H1 (cell line): ENCODE measurements around the gene AGPAT2. TPM values are rescaled to one million over a fixed set of nuclear protein-coding genes. Genes with fewer than 3 reads are reported as not detected.

Source experiments
- CTCF ChIA-PET: fragments of 300-600 bp; sonication (Branson Sonifier 250); formaldehyde crosslinking; loops from one replicate; lab custom pipeline; 2021; ENCODE audit not compliant: partially characterized antibody; lab: Charles Lee
- POLR2A ChIA-PET: fragments of 300-600 bp; sonication (Branson Sonifier 250); formaldehyde crosslinking; loops from one replicate; lab custom pipeline; 2021; ENCODE audit warnings: inconsistent platforms; ENCODE audit not compliant: partially characterized antibody; lab: Charles Lee
- DNase-seq, 2 experiments: peaks; one replicate each; pipeline versions ENCODE4 v3.0.0 to v3.0.0-alpha.2; 2010 to 2022; ENCODE audit warnings: low spot score in 2 of 2, low read depth in 1 of 2, mixed read lengths in 1 of 2
- FAIRE-seq: peaks from 2 replicates; lab custom pipeline; 2011; peaks lifted over from hg19 to GRCh38; lab: Jason Lieb, UNC
- H2AFZ ChIP-seq: 2 replicates; pipeline ENCODE4 v1.8.1; 2012; ENCODE audit warnings: low read length, inconsistent platforms
- H2AK5ac ChIP-seq: 2 replicates; pipeline ENCODE4 v1.6.1; 2013; ENCODE audit warnings: low read depth, low read length
- H2BK120ac ChIP-seq: replicated peaks from 2 replicates; pipeline ENCODE3; 2013; ENCODE audit warnings: low read depth, low read length, inconsistent platforms
- H2BK12ac ChIP-seq: 2 replicates; pipeline ENCODE4 v1.6.1; 2013; ENCODE audit warnings: low read depth, low read length
- H2BK15ac ChIP-seq: 2 replicates; pipeline ENCODE4 v1.6.1; 2013; ENCODE audit warnings: low read length
- H2BK20ac ChIP-seq: 2 replicates; pipeline ENCODE4 v1.6.1; 2013; ENCODE audit warnings: low read length
- H2BK5ac ChIP-seq: 2 replicates; pipeline ENCODE4 v1.6.1; 2013; ENCODE audit warnings: low read depth, low read length
- H3K14ac ChIP-seq: 2 replicates; pipeline ENCODE4 v1.6.1; 2013; ENCODE audit warnings: inconsistent platforms; ENCODE audit not compliant: insufficient read length
- H3K18ac ChIP-seq: 2 replicates; pipeline ENCODE4 v1.6.1; 2013; ENCODE audit warnings: low read length; ENCODE audit errors: extremely low read depth
- H3K23ac ChIP-seq: 2 replicates; pipeline ENCODE4 v1.6.1; 2013; ENCODE audit warnings: inconsistent platforms; ENCODE audit not compliant: insufficient read length
- H3K23me2 ChIP-seq: 2 replicates; pipeline ENCODE4 v1.6.1; 2013; ENCODE audit warnings: low read depth, low read length
- H3K27ac ChIP-seq: 2 replicates; pipeline ENCODE4 v1.6.1; 2011; ENCODE audit warnings: low read depth, low read length, inconsistent platforms
- H3K27me3 ChIP-seq, 4 experiments: replicated peaks in 1 of 4; 1 replicate in 1 of 4; 2 replicates in 3 of 4; pipeline versions ENCODE4 v1.6.1 to v1.8.1; 2011 to 2013; ENCODE audit warnings: low read length in 3 of 4, mild to moderate bottlenecking in 3 of 4, inconsistent platforms in 2 of 4, mixed read lengths in 2 of 4, moderate library complexity in 1 of 4; ENCODE audit not compliant: control insufficient read depth in 3 of 4, insufficient read depth in 3 of 4; ENCODE audit errors: extremely low read depth in 1 of 4
- H3K36me3 ChIP-seq, 4 experiments: 2 replicates each; pipeline versions ENCODE4 v1.6.1 to v1.8.1; 2011 to 2013; ENCODE audit warnings: mild to moderate bottlenecking in 4 of 4, low read length in 3 of 4, moderate library complexity in 2 of 4, control low read depth in 1 of 4, inconsistent platforms in 1 of 4; ENCODE audit not compliant: insufficient read depth in 4 of 4, control insufficient read depth in 2 of 4
- H3K4ac ChIP-seq: replicated peaks from 2 replicates; pipeline ENCODE3; 2013; ENCODE audit warnings: low read length, low read depth, mixed read lengths, inconsistent platforms; ENCODE audit not compliant: insufficient read length
- H3K4me1 ChIP-seq, 4 experiments: replicated peaks in 1 of 4; 1 replicate in 1 of 4; 2 replicates in 3 of 4; pipeline versions ENCODE4 v1.6.1 to v1.8.1; 2011 to 2013; ENCODE audit warnings: low read length in 3 of 4, inconsistent platforms in 2 of 4, mixed read lengths in 1 of 4; ENCODE audit not compliant: insufficient read depth in 4 of 4, control insufficient read depth in 3 of 4
- H3K4me2 ChIP-seq, 2 experiments: 2 replicates each; pipeline versions ENCODE4 v1.6.1 to v1.8.1; 2011 to 2013; ENCODE audit warnings: low read depth in 2 of 2, low read length in 2 of 2, control low read depth in 1 of 2, inconsistent platforms in 1 of 2, mild to moderate bottlenecking in 1 of 2; ENCODE audit not compliant: insufficient read depth in 1 of 2
- H3K4me3 ChIP-seq, 4 experiments: fragments of 200-600, 300-600 bp in 1 of 4; sonication (generic), shearing (Covaris generic), sonication (Bioruptor Twin) in 1 of 4; 2 replicates each; pipeline versions ENCODE4 v1.5.1 to v1.8.1; 2011 to 2016; ENCODE audit warnings: low read length in 4 of 4, low read depth in 3 of 4, control low read depth in 2 of 4, inconsistent platforms in 2 of 4, mild to moderate bottlenecking in 2 of 4, mixed read lengths in 1 of 4, moderate library complexity in 1 of 4; ENCODE audit not compliant: insufficient read depth in 2 of 4; ENCODE audit errors: extremely low read depth in 1 of 4
- H3K56ac ChIP-seq: replicated peaks from 2 replicates; pipeline ENCODE3; 2013; ENCODE audit warnings: low read depth, mild to moderate bottlenecking, mixed read lengths, low read length, inconsistent platforms; ENCODE audit not compliant: insufficient read length
- H3K79me1 ChIP-seq: 2 replicates; pipeline ENCODE4 v1.6.1; 2013; ENCODE audit warnings: low read depth, low read length, control low read depth
- H3K79me2 ChIP-seq, 2 experiments: 2 replicates each; pipeline versions ENCODE4 v1.6.1 to v1.8.1; 2012 to 2013; ENCODE audit warnings: low read length in 2 of 2, mild to moderate bottlenecking in 2 of 2, inconsistent platforms in 1 of 2; ENCODE audit not compliant: insufficient read depth in 2 of 2, control insufficient read depth in 1 of 2
- H3K9ac ChIP-seq, 4 experiments: replicated peaks in 1 of 4; 1 replicate in 1 of 4; 2 replicates in 3 of 4; pipeline versions ENCODE4 v1.6.1 to v1.8.1; 2011 to 2013; ENCODE audit warnings: low read depth in 3 of 4, low read length in 3 of 4, control low read depth in 2 of 4, mild to moderate bottlenecking in 2 of 4, moderate library complexity in 2 of 4, inconsistent platforms in 1 of 4; ENCODE audit errors: extremely low read depth in 1 of 4
- H3K9me3 ChIP-seq, 2 experiments: 2 replicates each; pipeline versions ENCODE4 v1.6.1 to v1.8.1; 2012 to 2013; ENCODE audit warnings: mild to moderate bottlenecking in 2 of 2, moderate library complexity in 2 of 2, control low read depth in 1 of 2, inconsistent platforms in 1 of 2, low read depth in 1 of 2, low read length in 1 of 2, mixed read lengths in 1 of 2; ENCODE audit not compliant: insufficient read depth in 2 of 2
- H4K20me1 ChIP-seq, 2 experiments: replicated peaks in 1 of 2; 2 replicates each; pipeline versions ENCODE3 to v1.8.1; 2011 to 2013; ENCODE audit warnings: inconsistent platforms in 2 of 2, low read length in 2 of 2, mild to moderate bottlenecking in 1 of 2; ENCODE audit not compliant: insufficient read depth in 2 of 2, control insufficient read depth in 1 of 2
- H4K5ac ChIP-seq: 2 replicates; pipeline ENCODE4 v1.6.1; 2013; ENCODE audit warnings: low read length, low read depth, mixed read lengths, inconsistent platforms; ENCODE audit not compliant: insufficient read length
- H4K8ac ChIP-seq: 2 replicates; pipeline ENCODE4 v1.8.0; 2013; ENCODE audit warnings: mild to moderate bottlenecking, moderate library complexity, low read length, inconsistent platforms; ENCODE audit not compliant: insufficient read depth; ENCODE audit errors: extremely low read depth
- H4K91ac ChIP-seq: replicated peaks from 2 replicates; pipeline ENCODE3; 2013; ENCODE audit warnings: low read length, mixed read lengths, inconsistent platforms; ENCODE audit not compliant: insufficient read length
- CREB1 ChIP-seq: IDR thresholded peaks from 2 replicates; pipeline ENCODE4 v1.6.1; 2012; ENCODE audit warnings: inconsistent platforms
- GABPA ChIP-seq: IDR thresholded peaks from 2 replicates; pipeline ENCODE4 v1.6.1; 2011; ENCODE audit warnings: mild to moderate bottlenecking, low read length, moderate library complexity, borderline replicate concordance; ENCODE audit not compliant: insufficient read depth
- RAD21 ChIP-seq, 2 experiments: IDR thresholded peaks in 1 of 2; conservative IDR thresholded peaks in 1 of 2; 2 replicates each; pipeline ENCODE4 v1.6.1; 2011; ENCODE audit warnings: low read depth in 2 of 2, low read length in 2 of 2, improper control_type of control experiment in 1 of 2, inconsistent platforms in 1 of 2, mild to moderate bottlenecking in 1 of 2, moderate library complexity in 1 of 2
- WGBS, 2 experiments: shearing (Covaris generic) in 1 of 2; methylation state at CpG; one replicate each; pipeline versions ENCODE4 v1.1.6 to v1.1.7; 2013 to 2015; ENCODE audit warnings: low lambda C conversion rate in 2 of 2, mixed read lengths in 2 of 2, inconsistent platforms in 1 of 2, low coverage in 1 of 2, missing lambda C conversion rate in 1 of 2; ENCODE audit not compliant: insufficient replicate concordance in 2 of 2, insufficient coverage in 1 of 2, insufficient read length in 1 of 2; ENCODE audit errors: extremely low coverage in 1 of 2, missing lambda C conversion rate in 1 of 2; 5-methylcytosine and 5-hydroxymethylcytosine counted together
- polyA plus RNA-seq, 7 experiments: library from polyadenylated mRNA; depleted of rRNA in 3 of 7; stranded (reverse) in 5 of 7; unstranded in 2 of 7; fragments of >200 nt in 5 of 7; fragments of 200-250 nt in 2 of 7; gene quantifications; 1 replicate in 5 of 7; 2 replicates in 1 of 7; 4 replicates in 1 of 7; pipeline versions ENCODE4 v1.2.1 to v1.2.3, GENCODE V29; 2011 to 2013; ENCODE audit warnings: missing spikeins in 2 of 7, mixed read lengths in 2 of 7
- total RNA-seq: library from RNA; stranded (reverse); fragmentation: NEBNext Ultra II Directional; extraction: Animal tissue kit (Norgen Biotek cat#: 25700); gene quantifications from 2 replicates; pipeline ENCODE4 v1.2.1, GENCODE V29; 2021
- TF ChIP-seq, protein P1 (sequence below), 3 experiments: IDR thresholded peaks; 1 replicate in 2 of 3; 2 replicates in 1 of 3; pipeline versions ENCODE4 v1.5.1 to v1.6.1; 2011; ENCODE audit warnings: low read length in 3 of 3, mild to moderate bottlenecking in 3 of 3, inconsistent platforms in 2 of 3, low read depth in 1 of 3, moderate library complexity in 1 of 3; ENCODE audit not compliant: insufficient read depth in 1 of 3; ENCODE audit errors: control extremely low read depth in 1 of 3
- TF ChIP-seq, protein P2 (sequence below): IDR thresholded peaks from 2 replicates; pipeline ENCODE4 v1.6.1; 2012; ENCODE audit warnings: inconsistent platforms

Gene AGPAT2
- total and polyA plus RNA-seq, 2 of the 8 experiments (the other 6 are each of a cell fraction or from before 2014, with no cell fraction given), result 31.6 to 37.6 TPM

DNA sequence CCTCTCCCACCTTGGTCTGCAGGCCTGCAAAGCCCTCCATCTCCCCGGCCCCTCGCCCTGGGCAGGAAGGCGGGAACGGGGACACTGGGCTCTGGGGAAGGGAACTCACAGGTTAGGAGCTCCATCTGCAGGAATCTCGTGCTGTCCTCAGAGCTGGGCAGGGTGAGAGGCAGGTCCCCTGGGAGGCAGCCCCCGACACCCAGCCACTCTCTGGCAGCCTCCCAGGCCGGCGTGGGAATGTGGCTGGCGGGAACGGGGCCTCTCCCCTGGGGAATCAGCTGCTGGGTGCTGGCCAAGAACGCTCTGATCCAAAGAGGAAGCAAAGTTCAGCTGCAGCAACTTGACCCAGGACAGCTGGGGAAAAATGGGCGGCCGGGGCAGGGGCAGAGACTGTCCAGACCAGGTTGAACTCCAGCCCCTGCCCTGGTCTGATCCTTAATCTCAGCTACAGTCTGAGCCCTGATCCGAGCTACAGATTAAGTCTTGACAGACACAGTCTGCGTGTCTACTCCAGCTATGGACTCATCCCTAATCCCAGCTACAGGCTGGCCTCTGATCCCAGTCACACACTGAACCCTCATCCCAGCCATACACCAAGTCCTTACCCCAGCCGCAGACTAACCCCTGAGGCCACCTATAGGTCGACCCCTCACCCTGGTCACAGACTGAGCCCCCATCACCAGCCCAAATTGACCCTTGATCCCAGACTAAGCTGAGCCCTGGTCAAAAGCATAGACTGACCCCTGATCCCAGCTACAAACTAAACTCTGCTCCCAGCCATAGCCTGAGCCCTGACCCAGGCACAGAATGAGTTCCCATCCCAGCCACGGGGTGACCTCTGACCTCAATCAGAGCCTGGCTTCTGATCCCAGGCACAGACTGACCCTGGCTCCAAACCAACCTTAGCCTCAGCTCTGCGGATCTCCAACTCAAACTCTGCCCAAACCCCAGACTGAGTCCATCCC is 61.9 kb downstream of the AGPAT2 start:
- H3K56ac ChIP-seq, result no peak overlapping the region
- TF ChIP-seq, protein P1, sequence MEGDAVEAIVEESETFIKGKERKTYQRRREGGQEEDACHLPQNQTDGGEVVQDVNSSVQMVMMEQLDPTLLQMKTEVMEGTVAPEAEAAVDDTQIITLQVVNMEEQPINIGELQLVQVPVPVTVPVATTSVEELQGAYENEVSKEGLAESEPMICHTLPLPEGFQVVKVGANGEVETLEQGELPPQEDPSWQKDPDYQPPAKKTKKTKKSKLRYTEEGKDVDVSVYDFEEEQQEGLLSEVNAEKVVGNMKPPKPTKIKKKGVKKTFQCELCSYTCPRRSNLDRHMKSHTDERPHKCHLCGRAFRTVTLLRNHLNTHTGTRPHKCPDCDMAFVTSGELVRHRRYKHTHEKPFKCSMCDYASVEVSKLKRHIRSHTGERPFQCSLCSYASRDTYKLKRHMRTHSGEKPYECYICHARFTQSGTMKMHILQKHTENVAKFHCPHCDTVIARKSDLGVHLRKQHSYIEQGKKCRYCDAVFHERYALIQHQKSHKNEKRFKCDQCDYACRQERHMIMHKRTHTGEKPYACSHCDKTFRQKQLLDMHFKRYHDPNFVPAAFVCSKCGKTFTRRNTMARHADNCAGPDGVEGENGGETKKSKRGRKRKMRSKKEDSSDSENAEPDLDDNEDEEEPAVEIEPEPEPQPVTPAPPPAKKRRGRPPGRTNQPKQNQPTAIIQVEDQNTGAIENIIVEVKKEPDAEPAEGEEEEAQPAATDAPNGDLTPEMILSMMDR (IDR thresholded peaks at IDR 0.05; ENCODE audit: control extremely low read depth in 1 of 3, insufficient read depth in 1 of 3, low read depth in 1 of 3, low read length in 3 of 3), result peak in 2 of 3 experiments; percentile 49 to 69; a peak in 3 of 4 replicates
- TF ChIP-seq CREB1 (no peak), RAD21 (IDR thresholded peaks at IDR 0.05 in 1 of 2, conservative IDR thresholded peaks at IDR 0.05 in 1 of 2; ENCODE audit: low read depth in 2 of 2, low read length in 2 of 2) (peak; percentile 78 to 85), GABPA (peak; percentile 29; the same call in 1 of the 2 replicates)
- TF ChIP-seq, protein P2, sequence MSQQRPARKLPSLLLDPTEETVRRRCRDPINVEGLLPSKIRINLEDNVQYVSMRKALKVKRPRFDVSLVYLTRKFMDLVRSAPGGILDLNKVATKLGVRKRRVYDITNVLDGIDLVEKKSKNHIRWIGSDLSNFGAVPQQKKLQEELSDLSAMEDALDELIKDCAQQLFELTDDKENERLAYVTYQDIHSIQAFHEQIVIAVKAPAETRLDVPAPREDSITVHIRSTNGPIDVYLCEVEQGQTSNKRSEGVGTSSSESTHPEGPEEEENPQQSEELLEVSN, result peak; percentile 62; the same call in 1 of the 2 replicates
- TF ChIP-seq, all 59 proteins: peak for 4
- H3K23ac ChIP-seq, result no peak overlapping the region
- no peak overlapping the region for H2BK15ac ChIP-seq
- H3K9ac ChIP-seq, result no peak overlapping the region
- no peak overlapping the region for H2AFZ ChIP-seq
- peak overlapping the region; percentile 88 for H4K91ac ChIP-seq
- 0 out of 2 replicates have a peak overlapping the region, but pooled peaks have one; percentile 26 for H2BK5ac ChIP-seq
- H2BK12ac ChIP-seq, result no peak overlapping the region
- ChIA-PET CTCF (interaction anchor here (0.7 to 9.6 kb wide), 26 partner anchors 11 to 333 kb away, joined by 3 to 253 read pairs (median 5); no protein-coding TSS in a partner anchor), POLR2A (interaction anchor here (0.8 to 1.0 kb wide), 2 partner anchors 88 to 141 kb away, joined by 3 read pairs; no protein-coding TSS in a partner anchor)
- H2BK120ac ChIP-seq, result no peak overlapping the region
- no peak overlapping the region for H3K4me2 ChIP-seq
- peaks cover 0 to 5% (median 0%) of the 10 kb centered on the region in 4 experiments; a peak in 2 of 7 replicates for H3K4me1 ChIP-seq
- H3K23me2 ChIP-seq, result no peaks in the 10 kb centered on the region
- no peak overlapping the region; the same call in 1 of the 2 replicates for H3K18ac ChIP-seq
- no peak overlapping the region for H3K4me3 ChIP-seq
- no peak overlapping the region for H3K14ac ChIP-seq
- 84% methylated on average over 18 of the region's 19 CpGs; no CpG with 5 or more reads in 1 of the 2 experiments for whole genome bisulfite sequencing, 2 experiments
- H3K79me1 ChIP-seq, result no peaks in the 10 kb centered on the region
- H3K36me3 ChIP-seq, result no peaks in the 10 kb centered on the region
- no peak overlapping the region for H3K27ac ChIP-seq
- no peak overlapping the region; the same call in 1 of the 2 replicates for H2AK5ac ChIP-seq
- H3K9me3 ChIP-seq, result no peaks in the 10 kb centered on the region
- H3K27me3 ChIP-seq, result no peaks in the 10 kb centered on the region
- no peak overlapping the region for H4K5ac ChIP-seq
- no peak overlapping the region for H4K8ac ChIP-seq
- peak overlapping the region; percentile 69 for H3K4ac ChIP-seq
- DNase-seq (peak in 1 of 2 experiments; percentile 57), FAIRE-seq (no peak)
- no peak overlapping the region for H2BK20ac ChIP-seq
- H3K79me2 ChIP-seq, result no peaks in the 10 kb centered on the region
- no peaks in the 10 kb centered on the region for H4K20me1 ChIP-seq
